ENCODE results near the gene BDKRB2. TPM values are rescaled to one million over a fixed set of nuclear protein-coding genes. Genes with fewer than 3 reads are reported as not detected.

BDKRB2 gene
- total and polyA plus RNA-seq, 2 experiments from 2014 or later: 0.14 to 0.21 TPM

GRCh38 chr14:96245710-96246538 lies 41.3 kb downstream of the BDKRB2 start:
- no peaks in the 10 kb centered on the region for H3K36me3 ChIP-seq (ENCODE audit: insufficient read depth)
- H3K27me3 ChIP-seq (ENCODE audit: insufficient read depth): peaks cover 7% of the 10 kb centered on the region
- no peak overlapping the region for H3K27ac ChIP-seq (ENCODE audit: low read depth)
- Mint-ChIP-seq H3K4me1 (peaks cover 7% of the 10 kb centered on the region), H3K4me3 (no peak overlapping the region), H3K27ac (no peak overlapping the region), H3K36me3 (ENCODE audit: low read depth) (no peaks in the 10 kb centered on the region; the same call in 2 of the 3 replicates), H3K9me3 (peaks cover 29% of the 10 kb centered on the region), H3K27me3 (ENCODE audit: insufficient read depth, low read depth, poor library complexity) (peaks cover 10% of the 10 kb centered on the region)
- H4K20me1 ChIP-seq (replicated peaks; ENCODE audit: insufficient read depth): no peaks in the 10 kb centered on the region
- H3K4me1 ChIP-seq (ENCODE audit: insufficient read depth): no peaks in the 10 kb centered on the region
- no peaks in the 10 kb centered on the region for H3F3A ChIP-seq (replicated peaks; ENCODE audit: low read depth)
- H3K4me2 ChIP-seq: no peak overlapping the region
- ATAC-seq (no peak), DNase-seq (ENCODE audit: low spot score) (no peak)
- no peak overlapping the region for H3K4me3 ChIP-seq
- TF ChIP-seq STAT1 (IDR thresholded peaks at IDR 0.05; ENCODE audit: unreplicated experiment): no peak
- TF ChIP-seq NANOG (IDR thresholded peaks at IDR 0.05; ENCODE audit: borderline replicate concordance): no peak
- TF ChIP-seq, protein P1, sequence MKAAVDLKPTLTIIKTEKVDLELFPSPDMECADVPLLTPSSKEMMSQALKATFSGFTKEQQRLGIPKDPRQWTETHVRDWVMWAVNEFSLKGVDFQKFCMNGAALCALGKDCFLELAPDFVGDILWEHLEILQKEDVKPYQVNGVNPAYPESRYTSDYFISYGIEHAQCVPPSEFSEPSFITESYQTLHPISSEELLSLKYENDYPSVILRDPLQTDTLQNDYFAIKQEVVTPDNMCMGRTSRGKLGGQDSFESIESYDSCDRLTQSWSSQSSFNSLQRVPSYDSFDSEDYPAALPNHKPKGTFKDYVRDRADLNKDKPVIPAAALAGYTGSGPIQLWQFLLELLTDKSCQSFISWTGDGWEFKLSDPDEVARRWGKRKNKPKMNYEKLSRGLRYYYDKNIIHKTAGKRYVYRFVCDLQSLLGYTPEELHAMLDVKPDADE (IDR thresholded peaks at IDR 0.05): no peak
- TF ChIP-seq, protein P2, sequence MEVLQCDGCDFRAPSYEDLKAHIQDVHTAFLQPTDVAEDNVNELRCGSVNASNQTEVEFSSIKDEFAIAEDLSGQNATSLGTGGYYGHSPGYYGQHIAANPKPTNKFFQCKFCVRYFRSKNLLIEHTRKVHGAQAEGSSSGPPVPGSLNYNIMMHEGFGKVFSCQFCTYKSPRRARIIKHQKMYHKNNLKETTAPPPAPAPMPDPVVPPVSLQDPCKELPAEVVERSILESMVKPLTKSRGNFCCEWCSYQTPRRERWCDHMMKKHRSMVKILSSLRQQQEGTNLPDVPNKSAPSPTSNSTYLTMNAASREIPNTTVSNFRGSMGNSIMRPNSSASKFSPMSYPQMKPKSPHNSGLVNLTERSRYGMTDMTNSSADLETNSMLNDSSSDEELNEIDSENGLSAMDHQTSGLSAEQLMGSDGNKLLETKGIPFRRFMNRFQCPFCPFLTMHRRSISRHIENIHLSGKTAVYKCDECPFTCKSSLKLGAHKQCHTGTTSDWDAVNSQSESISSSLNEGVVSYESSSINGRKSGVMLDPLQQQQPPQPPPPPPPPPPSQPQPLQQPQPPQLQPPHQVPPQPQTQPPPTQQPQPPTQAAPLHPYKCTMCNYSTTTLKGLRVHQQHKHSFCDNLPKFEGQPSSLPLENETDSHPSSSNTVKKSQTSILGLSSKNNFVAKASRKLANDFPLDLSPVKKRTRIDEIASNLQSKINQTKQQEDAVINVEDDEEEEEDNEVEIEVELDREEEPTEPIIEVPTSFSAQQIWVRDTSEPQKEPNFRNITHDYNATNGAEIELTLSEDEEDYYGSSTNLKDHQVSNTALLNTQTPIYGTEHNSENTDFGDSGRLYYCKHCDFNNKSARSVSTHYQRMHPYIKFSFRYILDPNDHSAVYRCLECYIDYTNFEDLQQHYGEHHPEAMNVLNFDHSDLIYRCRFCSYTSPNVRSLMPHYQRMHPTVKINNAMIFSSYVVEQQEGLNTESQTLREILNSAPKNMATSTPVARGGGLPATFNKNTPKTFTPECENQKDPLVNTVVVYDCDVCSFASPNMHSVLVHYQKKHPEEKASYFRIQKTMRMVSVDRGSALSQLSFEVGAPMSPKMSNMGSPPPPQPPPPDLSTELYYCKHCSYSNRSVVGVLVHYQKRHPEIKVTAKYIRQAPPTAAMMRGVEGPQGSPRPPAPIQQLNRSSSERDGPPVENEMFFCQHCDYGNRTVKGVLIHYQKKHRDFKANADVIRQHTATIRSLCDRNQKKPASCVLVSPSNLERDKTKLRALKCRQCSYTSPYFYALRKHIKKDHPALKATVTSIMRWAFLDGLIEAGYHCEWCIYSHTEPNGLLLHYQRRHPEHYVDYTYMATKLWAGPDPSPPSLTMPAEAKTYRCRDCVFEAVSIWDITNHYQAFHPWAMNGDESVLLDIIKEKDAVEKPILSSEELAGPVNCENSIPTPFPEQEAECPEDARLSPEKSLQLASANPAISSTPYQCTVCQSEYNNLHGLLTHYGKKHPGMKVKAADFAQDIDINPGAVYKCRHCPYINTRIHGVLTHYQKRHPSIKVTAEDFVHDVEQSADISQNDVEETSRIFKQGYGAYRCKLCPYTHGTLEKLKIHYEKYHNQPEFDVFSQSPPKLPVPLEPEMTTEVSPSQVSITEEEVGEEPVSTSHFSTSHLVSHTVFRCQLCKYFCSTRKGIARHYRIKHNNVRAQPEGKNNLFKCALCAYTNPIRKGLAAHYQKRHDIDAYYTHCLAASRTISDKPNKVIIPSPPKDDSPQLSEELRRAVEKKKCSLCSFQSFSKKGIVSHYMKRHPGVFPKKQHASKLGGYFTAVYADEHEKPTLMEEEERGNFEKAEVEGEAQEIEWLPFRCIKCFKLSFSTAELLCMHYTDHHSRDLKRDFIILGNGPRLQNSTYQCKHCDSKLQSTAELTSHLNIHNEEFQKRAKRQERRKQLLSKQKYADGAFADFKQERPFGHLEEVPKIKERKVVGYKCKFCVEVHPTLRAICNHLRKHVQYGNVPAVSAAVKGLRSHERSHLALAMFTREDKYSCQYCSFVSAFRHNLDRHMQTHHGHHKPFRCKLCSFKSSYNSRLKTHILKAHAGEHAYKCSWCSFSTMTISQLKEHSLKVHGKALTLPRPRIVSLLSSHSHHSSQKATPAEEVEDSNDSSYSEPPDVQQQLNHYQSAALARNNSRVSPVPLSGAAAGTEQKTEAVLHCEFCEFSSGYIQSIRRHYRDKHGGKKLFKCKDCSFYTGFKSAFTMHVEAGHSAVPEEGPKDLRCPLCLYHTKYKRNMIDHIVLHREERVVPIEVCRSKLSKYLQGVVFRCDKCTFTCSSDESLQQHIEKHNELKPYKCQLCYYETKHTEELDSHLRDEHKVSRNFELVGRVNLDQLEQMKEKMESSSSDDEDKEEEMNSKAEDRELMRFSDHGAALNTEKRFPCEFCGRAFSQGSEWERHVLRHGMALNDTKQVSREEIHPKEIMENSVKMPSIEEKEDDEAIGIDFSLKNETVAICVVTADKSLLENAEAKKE (CRISPR knock-in tag; IDR thresholded peaks at IDR 0.05): no peak
- TF ChIP-seq ZNF331 (CRISPR knock-in tag; IDR thresholded peaks at IDR 0.05; ENCODE audit: low read depth): no peak
- TF ChIP-seq POLR2AphosphoS5 (IDR thresholded peaks at IDR 0.05; ENCODE audit: low read depth): no peak
- no peak for TF ChIP-seq EZH2 (IDR thresholded peaks at IDR 0.05; ENCODE audit: low read depth, unreplicated experiment)
- TF ChIP-seq CREB1 (CRISPR knock-in tag; IDR thresholded peaks at IDR 0.05; ENCODE audit: low read depth): no peak
- TF ChIP-seq, protein P3, sequence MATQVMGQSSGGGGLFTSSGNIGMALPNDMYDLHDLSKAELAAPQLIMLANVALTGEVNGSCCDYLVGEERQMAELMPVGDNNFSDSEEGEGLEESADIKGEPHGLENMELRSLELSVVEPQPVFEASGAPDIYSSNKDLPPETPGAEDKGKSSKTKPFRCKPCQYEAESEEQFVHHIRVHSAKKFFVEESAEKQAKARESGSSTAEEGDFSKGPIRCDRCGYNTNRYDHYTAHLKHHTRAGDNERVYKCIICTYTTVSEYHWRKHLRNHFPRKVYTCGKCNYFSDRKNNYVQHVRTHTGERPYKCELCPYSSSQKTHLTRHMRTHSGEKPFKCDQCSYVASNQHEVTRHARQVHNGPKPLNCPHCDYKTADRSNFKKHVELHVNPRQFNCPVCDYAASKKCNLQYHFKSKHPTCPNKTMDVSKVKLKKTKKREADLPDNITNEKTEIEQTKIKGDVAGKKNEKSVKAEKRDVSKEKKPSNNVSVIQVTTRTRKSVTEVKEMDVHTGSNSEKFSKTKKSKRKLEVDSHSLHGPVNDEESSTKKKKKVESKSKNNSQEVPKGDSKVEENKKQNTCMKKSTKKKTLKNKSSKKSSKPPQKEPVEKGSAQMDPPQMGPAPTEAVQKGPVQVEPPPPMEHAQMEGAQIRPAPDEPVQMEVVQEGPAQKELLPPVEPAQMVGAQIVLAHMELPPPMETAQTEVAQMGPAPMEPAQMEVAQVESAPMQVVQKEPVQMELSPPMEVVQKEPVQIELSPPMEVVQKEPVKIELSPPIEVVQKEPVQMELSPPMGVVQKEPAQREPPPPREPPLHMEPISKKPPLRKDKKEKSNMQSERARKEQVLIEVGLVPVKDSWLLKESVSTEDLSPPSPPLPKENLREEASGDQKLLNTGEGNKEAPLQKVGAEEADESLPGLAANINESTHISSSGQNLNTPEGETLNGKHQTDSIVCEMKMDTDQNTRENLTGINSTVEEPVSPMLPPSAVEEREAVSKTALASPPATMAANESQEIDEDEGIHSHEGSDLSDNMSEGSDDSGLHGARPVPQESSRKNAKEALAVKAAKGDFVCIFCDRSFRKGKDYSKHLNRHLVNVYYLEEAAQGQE (IDR thresholded peaks at IDR 0.05; ENCODE audit: unreplicated experiment): no peak
- TF ChIP-seq, protein P4, sequence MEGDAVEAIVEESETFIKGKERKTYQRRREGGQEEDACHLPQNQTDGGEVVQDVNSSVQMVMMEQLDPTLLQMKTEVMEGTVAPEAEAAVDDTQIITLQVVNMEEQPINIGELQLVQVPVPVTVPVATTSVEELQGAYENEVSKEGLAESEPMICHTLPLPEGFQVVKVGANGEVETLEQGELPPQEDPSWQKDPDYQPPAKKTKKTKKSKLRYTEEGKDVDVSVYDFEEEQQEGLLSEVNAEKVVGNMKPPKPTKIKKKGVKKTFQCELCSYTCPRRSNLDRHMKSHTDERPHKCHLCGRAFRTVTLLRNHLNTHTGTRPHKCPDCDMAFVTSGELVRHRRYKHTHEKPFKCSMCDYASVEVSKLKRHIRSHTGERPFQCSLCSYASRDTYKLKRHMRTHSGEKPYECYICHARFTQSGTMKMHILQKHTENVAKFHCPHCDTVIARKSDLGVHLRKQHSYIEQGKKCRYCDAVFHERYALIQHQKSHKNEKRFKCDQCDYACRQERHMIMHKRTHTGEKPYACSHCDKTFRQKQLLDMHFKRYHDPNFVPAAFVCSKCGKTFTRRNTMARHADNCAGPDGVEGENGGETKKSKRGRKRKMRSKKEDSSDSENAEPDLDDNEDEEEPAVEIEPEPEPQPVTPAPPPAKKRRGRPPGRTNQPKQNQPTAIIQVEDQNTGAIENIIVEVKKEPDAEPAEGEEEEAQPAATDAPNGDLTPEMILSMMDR (conservative IDR thresholded peaks at IDR 0.05; ENCODE audit: low read depth in 2 of 2): no peak
- no peak for TF ChIP-seq ZNF114 (CRISPR knock-in tag; IDR thresholded peaks at IDR 0.05)
- no peak for TF ChIP-seq EZH2phosphoT487 (IDR thresholded peaks at IDR 0.05; ENCODE audit: unreplicated experiment)
- TF ChIP-seq JUNB (IDR thresholded peaks at IDR 0.05; ENCODE audit: unreplicated experiment): no peak
- H3K79me2 ChIP-seq (replicated peaks; ENCODE audit: insufficient read depth): no peaks in the 10 kb centered on the region
- peaks cover 9% of the 10 kb centered on the region; the same call in 1 of the 2 replicates for H3K9me2 ChIP-seq (ENCODE audit: insufficient read depth)
- H2AFZ ChIP-seq: no peak overlapping the region

Measured in GM23338 (cell line).